Measurements from ENCODE around the gene OSBPL2. TPM values are rescaled to one million over a fixed set of nuclear protein-coding genes. Genes with fewer than 3 reads are reported as not detected.

OSBPL2 gene
- total RNA-seq, 2 experiments from 2014 or later = 27.1 TPM

- CTCF ChIA-PET = no interaction called here
- Mint-ChIP-seq H3K4me3 (no peak overlapping the region), H3K9me3 (ENCODE audit: low read depth) (no peaks in the 10 kb centered on the region), H3K27ac (no peak overlapping the region), H3K4me1 (no peaks in the 10 kb centered on the region), H3K27me3 (no peaks in the 10 kb centered on the region), H3K36me3 (no peaks in the 10 kb centered on the region)
- DNase-seq (no peak), ATAC-seq (no peak)
Measured at GRCh38 chr20:62323980-62324906, 85.9 kb downstream of the OSBPL2 start.

GRCh38 chr20:62325172-62325905 lies 87.0 kb downstream of the OSBPL2 start:
- ATAC-seq = no peak
- CTCF ChIA-PET = interaction anchor here (0.6 to 1.5 kb wide), 2 partner anchors 22 to 30 kb away, joined by 3 read pairs; partner anchors contain the start of gene ADRM1
- Mint-ChIP-seq H3K36me3 (no peaks in the 10 kb centered on the region), H3K27ac (no peak overlapping the region), H3K4me3 (no peak overlapping the region), H3K4me1 (no peaks in the 10 kb centered on the region), H3K27me3 (no peaks in the 10 kb centered on the region), H3K9me3 (ENCODE audit: low read depth) (no peaks in the 10 kb centered on the region)
- DNase-seq = no peak

GRCh38 chr20:62326559-62326958 lies 88.2 kb downstream of the OSBPL2 start:
- no peaks in the 10 kb centered on the region for H3K36me3 Mint-ChIP-seq
- ATAC-seq (no peak), DNase-seq (no peak)
- H3K27me3 Mint-ChIP-seq = no peaks in the 10 kb centered on the region
- CTCF ChIA-PET = interaction anchor here (1.5 kb wide), 1 partner anchor 23 kb away, joined by 3 read pairs; the partner anchor contains the start of gene ADRM1
- H3K4me3 Mint-ChIP-seq = no peak overlapping the region
- no peak overlapping the region for H3K27ac Mint-ChIP-seq
- no peaks in the 10 kb centered on the region for H3K9me3 Mint-ChIP-seq (ENCODE audit: low read depth)
- H3K4me1 Mint-ChIP-seq = no peaks in the 10 kb centered on the region

GRCh38 chr20:62326959-62327725 lies 88.8 kb downstream of the OSBPL2 start:
- no peaks in the 10 kb centered on the region for H3K36me3 Mint-ChIP-seq
- no peak overlapping the region for H3K4me3 Mint-ChIP-seq
- CTCF ChIA-PET = no interaction called here
- ATAC-seq (no peak), DNase-seq (no peak)
- H3K4me1 Mint-ChIP-seq = no peaks in the 10 kb centered on the region
- H3K27me3 Mint-ChIP-seq = no peaks in the 10 kb centered on the region
- H3K27ac Mint-ChIP-seq = no peak overlapping the region
- no peaks in the 10 kb centered on the region for H3K9me3 Mint-ChIP-seq (ENCODE audit: low read depth)

GRCh38 chr20:62327726-62328495 lies 89.6 kb downstream of the OSBPL2 start:
- CTCF ChIA-PET = no interaction called here
- DNase-seq = no peak

GRCh38 chr20:62328684-62329388 lies 90.5 kb downstream of the OSBPL2 start:
- Mint-ChIP-seq H3K4me1 (no peaks in the 10 kb centered on the region), H3K27me3 (no peaks in the 10 kb centered on the region), H3K36me3 (no peaks in the 10 kb centered on the region), H3K9me3 (ENCODE audit: low read depth) (no peaks in the 10 kb centered on the region), H3K4me3 (no peak overlapping the region), H3K27ac (no peak overlapping the region)
- ATAC-seq (no peak), DNase-seq (no peak)
- CTCF ChIA-PET = no interaction called here

More at GRCh38 chr20:62327726-62328495, 89.6 kb downstream of the OSBPL2 start:
- Mint-ChIP-seq H3K4me3 (no peak overlapping the region), H3K27me3 (no peaks in the 10 kb centered on the region), H3K27ac (no peak overlapping the region), H3K9me3 (ENCODE audit: low read depth) (no peaks in the 10 kb centered on the region), H3K4me1 (no peaks in the 10 kb centered on the region), H3K36me3 (no peaks in the 10 kb centered on the region)
- no peak for ATAC-seq

- no peaks in the 10 kb centered on the region for H3K27me3 Mint-ChIP-seq
- CTCF ChIA-PET = no interaction called here
Measured at GRCh38 chr20:62329389-62330377, 91.4 kb downstream of the OSBPL2 start.

GRCh38 chr20:62330576-62331317 lies 92.4 kb downstream of the OSBPL2 start:
- Mint-ChIP-seq H3K9me3 (ENCODE audit: low read depth) (no peaks in the 10 kb centered on the region), H3K36me3 (no peaks in the 10 kb centered on the region), H3K27me3 (no peaks in the 10 kb centered on the region), H3K4me1 (no peaks in the 10 kb centered on the region), H3K27ac (no peak overlapping the region), H3K4me3 (no peak overlapping the region)
- CTCF ChIA-PET = no interaction called here
- DNase-seq (no peak), ATAC-seq (no peak)

More at GRCh38 chr20:62329389-62330377, 91.4 kb downstream of the OSBPL2 start:
- no peaks in the 10 kb centered on the region for H3K9me3 Mint-ChIP-seq (ENCODE audit: low read depth)
- no peaks in the 10 kb centered on the region for H3K36me3 Mint-ChIP-seq
- no peak overlapping the region for H3K27ac Mint-ChIP-seq
- no peak overlapping the region for H3K4me3 Mint-ChIP-seq
- H3K4me1 Mint-ChIP-seq = no peaks in the 10 kb centered on the region
- no peak for DNase-seq
- no peak for ATAC-seq

- Mint-ChIP-seq H3K4me3 (no peak overlapping the region), H3K27me3 (no peaks in the 10 kb centered on the region), H3K27ac (no peak overlapping the region), H3K36me3 (no peaks in the 10 kb centered on the region), H3K4me1 (no peaks in the 10 kb centered on the region), H3K9me3 (ENCODE audit: low read depth) (no peaks in the 10 kb centered on the region)
- ATAC-seq (no peak), DNase-seq (no peak)
- CTCF ChIA-PET = no interaction called here
Measured at GRCh38 chr20:62331347-62331746, 93.0 kb downstream of the OSBPL2 start.

- DNase-seq = no peak
- no peak overlapping the region for H3K27ac Mint-ChIP-seq
- no peaks in the 10 kb centered on the region for H3K4me1 Mint-ChIP-seq
- CTCF ChIA-PET = no interaction called here
- no peaks in the 10 kb centered on the region for H3K9me3 Mint-ChIP-seq (ENCODE audit: low read depth)
- H3K27me3 Mint-ChIP-seq = no peaks in the 10 kb centered on the region
- ATAC-seq = no peak
- H3K36me3 Mint-ChIP-seq = no peaks in the 10 kb centered on the region
- H3K4me3 Mint-ChIP-seq = no peak overlapping the region
Measured at GRCh38 chr20:62332421-62332820, 94.1 kb downstream of the OSBPL2 start.
